WTC11 (cell line): Measurements from ENCODE around the gene EIF2A.
A peak's percentile ranks its signal among the peaks of the same experiment; 100 is the strongest.

Experiments used
- CREM ChIP-seq: sonication (generic); formaldehyde crosslinking; IDR thresholded peaks from 2 replicates; pipeline ENCODE4 v1.8.1; 2022; ENCODE audit warnings: mild to moderate bottlenecking, missing genetic modification reagents, moderate library complexity
- CTCF ChIP-seq: fragments of 200-600 bp; IDR thresholded peaks from 2 replicates; pipeline ENCODE4 v1.8.0; 2022; ENCODE audit warnings: antibody characterized with exemption
- ELF4 ChIP-seq: sonication (generic); formaldehyde crosslinking; IDR thresholded peaks from 2 replicates; pipeline ENCODE4 v1.8.1; 2022; ENCODE audit warnings: low read depth, mild to moderate bottlenecking, moderate library complexity, missing genetic modification reagents
- NR2C2 ChIP-seq: sonication (generic); formaldehyde crosslinking; IDR thresholded peaks from 2 replicates; pipeline ENCODE4 v1.8.0; 2022; ENCODE audit warnings: mild to moderate bottlenecking, missing genetic modification reagents
- PREB ChIP-seq: sonication (generic); formaldehyde crosslinking; IDR thresholded peaks from 2 replicates; pipeline ENCODE4 v1.8.1; 2022; ENCODE audit warnings: mild to moderate bottlenecking, missing genetic modification reagents, moderate library complexity, borderline replicate concordance
- TCF7 ChIP-seq: sonication (generic); formaldehyde crosslinking; IDR thresholded peaks from 2 replicates; pipeline ENCODE4 v1.8.0; 2022; ENCODE audit warnings: mild to moderate bottlenecking, low read depth, missing genetic modification reagents, moderate library complexity
- ZNF396 ChIP-seq: fragments of 250-450 bp; sonication (Bioruptor Pico); IDR thresholded peaks from 2 replicates; pipeline ENCODE4 v1.8.0; 2021; ENCODE audit warnings: mild to moderate bottlenecking, moderate library complexity, borderline replicate concordance

- no peak for TF ChIP-seq NR2C2
- TF ChIP-seq CTCF: no peak
- TF ChIP-seq ZNF396 (CRISPR knock-in tag): no peak
- 0 out of 2 replicates have a peak, but pooled peaks have one; percentile 21 for TF ChIP-seq PREB (CRISPR knock-in tag)
- TF ChIP-seq ELF4 (CRISPR knock-in tag): no peak
- peak; percentile 42; the same call in 1 of the 2 replicates for TF ChIP-seq CREM (CRISPR knock-in tag)
- no peak for TF ChIP-seq TCF7
These were observed 56.8 kb downstream of the EIF2A start, which contains the start of gene SELENOT for GRCh38 chr3:150603153-150603979.
